K562 (cell line): ENCODE results near the gene ZNF557. TPM values are rescaled to one million over a fixed set of nuclear protein-coding genes. Genes with fewer than 3 reads are reported as not detected.

Experiments
- ATAC-seq: fragments of 200-7000 bp; cut with Tn5 transposase; 3 replicates; pipeline ENCODE4 v1.9.1; 2020; ENCODE audit warnings: moderate library complexity
- BruUV-seq: library from RNA; stranded (reverse); fragments of 400-500 nt; replicated peaks from 2 replicates; lab custom pipeline; 2021; lab: Mats Ljungman, UMichigan
- CTCF ChIA-PET: fragments of 300-600 bp; formaldehyde crosslinking; extraction: SDS; loops from one replicate; lab custom pipeline; 2021; ENCODE audit warnings: low intra/inter-chr PET ratio; lab: Yijun Ruan, JAX
- POLR2A ChIA-PET: fragments of 300-600, 350-650 bp; sonication (Branson Sonifier 250); formaldehyde crosslinking; extraction: SDS; loops from one replicate; lab custom pipeline; 2021; ENCODE audit warnings: antibody characterized with exemption, inconsistent platforms; lab: Yijun Ruan, JAX
- DNase-seq, 4 experiments: peaks; one replicate each; pipeline versions ENCODE4 v3.0.0 to v3.0.0-alpha.2; 2011 to 2018; ENCODE audit warnings: low spot score in 3 of 4, mixed read lengths in 3 of 4; ENCODE audit errors: extremely low read depth in 1 of 4
- FAIRE-seq: peaks from 2 replicates; lab custom pipeline; 2011; peaks lifted over from hg19 to GRCh38; lab: Jason Lieb, UNC
- H2AFZ ChIP-seq: 2 replicates; pipeline ENCODE4 v1.6.0; 2011; ENCODE audit warnings: low read depth, low read length, control low read depth, inconsistent platforms
- H3K27ac ChIP-seq: fragments of 200-600 bp; 3 replicates; pipeline ENCODE4 v1.8.0; 2011; ENCODE audit warnings: low read depth, mild to moderate bottlenecking, control low read depth, inconsistent platforms, low read length, moderate library complexity, mixed read lengths; ENCODE audit errors: extremely low read depth
- H3K27me3 ChIP-seq, 2 experiments: fragments of 300-600 bp in 1 of 2; 2 replicates in 1 of 2; 3 replicates in 1 of 2; pipeline versions ENCODE4 v1.6.0 to v1.8.0; 2011; ENCODE audit warnings: inconsistent platforms in 2 of 2, low read length in 2 of 2, mild to moderate bottlenecking in 1 of 2, mixed read lengths in 1 of 2, moderate library complexity in 1 of 2; ENCODE audit not compliant: control insufficient read depth in 2 of 2, insufficient read depth in 2 of 2
- H3K36me3 ChIP-seq: fragments of 300-600 bp; 3 replicates; pipeline ENCODE4 v1.8.0; 2011; ENCODE audit warnings: mild to moderate bottlenecking, low read length, inconsistent platforms; ENCODE audit not compliant: control insufficient read depth, insufficient read depth
- H3K4me1 ChIP-seq, 2 experiments: fragments of 200-600 bp in 1 of 2; replicated peaks in 1 of 2; 2 replicates in 1 of 2; 3 replicates in 1 of 2; pipeline versions ENCODE4 v1.5.1 to v1.8.0; 2011; ENCODE audit warnings: inconsistent platforms in 2 of 2, low read length in 2 of 2, mild to moderate bottlenecking in 1 of 2, mixed read lengths in 1 of 2, moderate library complexity in 1 of 2; ENCODE audit not compliant: control insufficient read depth in 2 of 2, insufficient read depth in 2 of 2
- H3K4me2 ChIP-seq: 2 replicates; pipeline ENCODE4 v1.6.1; 2011; ENCODE audit warnings: low read length, control low read depth, inconsistent platforms, mixed read lengths; ENCODE audit not compliant: insufficient read depth
- H3K4me3 ChIP-seq: fragments of 200-600 bp; sonication (generic), shearing (Covaris generic); 2 replicates; pipeline ENCODE4 v1.5.1; 2016; ENCODE audit warnings: control low read depth, inconsistent platforms
- H3K79me2 ChIP-seq: fragments of 200-600 bp; 3 replicates; pipeline ENCODE4 v1.8.0; 2011; ENCODE audit warnings: low read length, inconsistent platforms; ENCODE audit not compliant: control insufficient read depth, insufficient read depth
- H3K9ac ChIP-seq, 2 experiments: 2 replicates each; pipeline versions ENCODE4 v1.6.0 to v1.6.1; 2011; ENCODE audit warnings: low read depth in 2 of 2, low read length in 2 of 2, control low read depth in 1 of 2, inconsistent platforms in 1 of 2, mild to moderate bottlenecking in 1 of 2, mixed read lengths in 1 of 2; ENCODE audit not compliant: insufficient read depth in 1 of 2
- H3K9me1 ChIP-seq: one replicate; pipeline ENCODE4 v1.6.0; 2011; ENCODE audit warnings: inconsistent platforms, mild to moderate bottlenecking, low read length, moderate library complexity; ENCODE audit not compliant: control insufficient read depth, insufficient read depth
- H3K9me3 ChIP-seq: replicated peaks from 2 replicates; pipeline ENCODE4 v1.5.1; 2011; ENCODE audit warnings: low read depth, low read length, inconsistent platforms; ENCODE audit not compliant: control insufficient read depth, insufficient read depth
- H4K20me1 ChIP-seq: replicated peaks from 2 replicates; pipeline ENCODE4 v1.6.1; 2011; ENCODE audit warnings: low read length, inconsistent platforms, mixed read lengths; ENCODE audit not compliant: control insufficient read depth, insufficient read depth
- CSDE1 ChIP-seq, 2 experiments: fragments of 450-650 bp; IDR thresholded peaks; 2 replicates each; pipeline ENCODE4 v1.6.1; 2016; ENCODE audit warnings: mild to moderate bottlenecking in 1 of 2
- GTF2F1 ChIP-seq: IDR thresholded peaks from 2 replicates; pipeline ENCODE4 v1.6.1; 2011; ENCODE audit warnings: low read depth, low read length, improper control_type of control experiment
- MTA3 ChIP-seq: fragments of 450-650 bp; formaldehyde crosslinking; IDR thresholded peaks from 2 replicates; pipeline ENCODE4 v1.6.1; 2017; ENCODE audit warnings: mild to moderate bottlenecking, borderline replicate concordance
- SRSF3 ChIP-seq: fragments of 200-400 bp; formaldehyde crosslinking; IDR thresholded peaks from 2 replicates; pipeline ENCODE4 v1.6.1; 2016; ENCODE audit warnings: mild to moderate bottlenecking, low read length, moderate library complexity; ENCODE audit not compliant: insufficient read depth
- ZNF224 ChIP-seq: sonication (generic); formaldehyde crosslinking; IDR thresholded peaks from 2 replicates; pipeline ENCODE4 v1.8.0; 2022; ENCODE audit warnings: mild to moderate bottlenecking, missing genetic modification reagents
- ZNF280A ChIP-seq: fragments of 450-650 bp; IDR thresholded peaks from 2 replicates; pipeline ENCODE4 v1.6.1; 2018; ENCODE audit warnings: mild to moderate bottlenecking, low read depth; ENCODE audit not compliant: partially characterized antibody
- WGBS: fragments of 100-300 bp; shearing (Covaris generic); methylation state at CpG from one replicate; pipeline ENCODE4 v1.1.6; 2016; ENCODE audit warnings: low coverage, mixed read lengths; ENCODE audit not compliant: insufficient coverage; ENCODE audit errors: missing lambda C conversion rate; 5-methylcytosine and 5-hydroxymethylcytosine counted together
- in situ Hi-C: fragments of 300-500 bp; cut with MboI; formaldehyde crosslinking; loops from 4 replicates; pipeline ENCODE4 v1.15.0; 2018; ENCODE audit warnings: inconsistent platforms, mixed read lengths
- intact Hi-C: fragments of 100-400 bp; cut with micrococcal nuclease; formaldehyde crosslinking; loops from 2 replicates; pipeline ENCODE4 v1.14.2; 2022
- polyA plus RNA-seq, 8 experiments: library from polyadenylated mRNA; depleted of rRNA in 4 of 8; stranded (reverse) in 5 of 8; unstranded in 3 of 8; fragments of >200 nt; fragmentation: Nextera tagmentation in 2 of 8; fragmentation: Illumina TruSeq in 1 of 8; extraction: Ambion mirVana in 2 of 8; extraction: Trizol in 1 of 8; gene quantifications; 2 replicates each; pipeline versions ENCODE4 v1.2.1 to v1.2.3, GENCODE V29; 2011 to 2014; ENCODE audit warnings: inconsistent platforms in 1 of 8, missing spikeins in 1 of 8
- total RNA-seq, 7 experiments: library from RNA; depleted of rRNA in 6 of 7; stranded (reverse); fragments of >200 nt in 6 of 7; fragmentation: Illumina TruSeq in 2 of 7; extraction: Trizol in 2 of 7; gene quantifications; 2 replicates each; pipeline versions ENCODE4 v1.2.1 to v1.2.3, GENCODE V29; 2011 to 2021; ENCODE audit warnings: low replicate concordance in 1 of 7
- TF ChIP-seq, protein P1 (sequence below): sonication (generic); formaldehyde crosslinking; IDR thresholded peaks from 2 replicates; pipeline ENCODE4 v1.8.1; 2023; ENCODE audit warnings: missing genetic modification reagents, mild to moderate bottlenecking, borderline replicate concordance
- TF ChIP-seq, protein P2 (sequence below): fragments of 250-450 bp; sonication (Bioruptor Pico); IDR thresholded peaks from 2 replicates; pipeline ENCODE4 v1.5.0; 2022; ENCODE audit warnings: mild to moderate bottlenecking
- TF ChIP-seq, protein P3 (sequence below): fragments of 250-450 bp; sonication (Bioruptor Pico); IDR thresholded peaks from 2 replicates; pipeline ENCODE4 v1.5.0; 2021; ENCODE audit warnings: mild to moderate bottlenecking, borderline replicate concordance

The ZNF557 gene
- total and polyA plus RNA-seq, 9 of the 15 experiments (the other 6 are each of a cell fraction or from before 2014, with no cell fraction given): 2.2 to 6.6 (median 4.4) TPM

DNA sequence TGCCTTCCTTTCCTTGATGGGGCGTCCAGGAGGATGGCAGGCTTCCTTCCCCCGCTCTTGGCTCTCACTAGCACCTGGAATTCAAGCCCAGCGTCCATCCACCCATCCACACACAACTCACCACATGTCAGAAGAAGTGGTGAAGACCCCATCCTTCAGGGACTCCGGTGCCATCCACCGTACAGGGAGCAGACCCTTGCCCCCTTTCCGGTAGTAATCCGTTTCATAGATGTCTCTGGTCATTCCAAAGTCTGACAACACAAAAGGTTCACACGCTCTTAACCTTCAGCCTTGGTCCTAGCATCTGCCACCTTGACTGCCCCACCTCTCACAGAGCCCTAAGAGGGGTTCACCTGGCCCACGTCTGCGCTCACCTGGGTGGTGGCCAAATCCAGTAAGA is 51.0 kb downstream of the ZNF557 start (continued):
- TF ChIP-seq, protein P1, sequence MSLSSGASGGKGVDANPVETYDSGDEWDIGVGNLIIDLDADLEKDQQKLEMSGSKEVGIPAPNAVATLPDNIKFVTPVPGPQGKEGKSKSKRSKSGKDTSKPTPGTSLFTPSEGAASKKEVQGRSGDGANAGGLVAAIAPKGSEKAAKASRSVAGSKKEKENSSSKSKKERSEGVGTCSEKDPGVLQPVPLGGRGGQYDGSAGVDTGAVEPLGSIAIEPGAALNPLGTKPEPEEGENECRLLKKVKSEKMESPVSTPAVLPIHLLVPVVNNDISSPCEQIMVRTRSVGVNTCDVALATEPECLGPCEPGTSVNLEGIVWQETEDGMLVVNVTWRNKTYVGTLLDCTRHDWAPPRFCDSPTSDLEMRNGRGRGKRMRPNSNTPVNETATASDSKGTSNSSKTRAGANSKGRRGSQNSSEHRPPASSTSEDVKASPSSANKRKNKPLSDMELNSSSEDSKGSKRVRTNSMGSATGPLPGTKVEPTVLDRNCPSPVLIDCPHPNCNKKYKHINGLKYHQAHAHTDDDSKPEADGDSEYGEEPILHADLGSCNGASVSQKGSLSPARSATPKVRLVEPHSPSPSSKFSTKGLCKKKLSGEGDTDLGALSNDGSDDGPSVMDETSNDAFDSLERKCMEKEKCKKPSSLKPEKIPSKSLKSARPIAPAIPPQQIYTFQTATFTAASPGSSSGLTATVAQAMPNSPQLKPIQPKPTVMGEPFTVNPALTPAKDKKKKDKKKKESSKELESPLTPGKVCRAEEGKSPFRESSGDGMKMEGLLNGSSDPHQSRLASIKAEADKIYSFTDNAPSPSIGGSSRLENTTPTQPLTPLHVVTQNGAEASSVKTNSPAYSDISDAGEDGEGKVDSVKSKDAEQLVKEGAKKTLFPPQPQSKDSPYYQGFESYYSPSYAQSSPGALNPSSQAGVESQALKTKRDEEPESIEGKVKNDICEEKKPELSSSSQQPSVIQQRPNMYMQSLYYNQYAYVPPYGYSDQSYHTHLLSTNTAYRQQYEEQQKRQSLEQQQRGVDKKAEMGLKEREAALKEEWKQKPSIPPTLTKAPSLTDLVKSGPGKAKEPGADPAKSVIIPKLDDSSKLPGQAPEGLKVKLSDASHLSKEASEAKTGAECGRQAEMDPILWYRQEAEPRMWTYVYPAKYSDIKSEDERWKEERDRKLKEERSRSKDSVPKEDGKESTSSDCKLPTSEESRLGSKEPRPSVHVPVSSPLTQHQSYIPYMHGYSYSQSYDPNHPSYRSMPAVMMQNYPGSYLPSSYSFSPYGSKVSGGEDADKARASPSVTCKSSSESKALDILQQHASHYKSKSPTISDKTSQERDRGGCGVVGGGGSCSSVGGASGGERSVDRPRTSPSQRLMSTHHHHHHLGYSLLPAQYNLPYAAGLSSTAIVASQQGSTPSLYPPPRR (CRISPR knock-in tag): no peak
- no peak for TF ChIP-seq MTA3

DNA sequence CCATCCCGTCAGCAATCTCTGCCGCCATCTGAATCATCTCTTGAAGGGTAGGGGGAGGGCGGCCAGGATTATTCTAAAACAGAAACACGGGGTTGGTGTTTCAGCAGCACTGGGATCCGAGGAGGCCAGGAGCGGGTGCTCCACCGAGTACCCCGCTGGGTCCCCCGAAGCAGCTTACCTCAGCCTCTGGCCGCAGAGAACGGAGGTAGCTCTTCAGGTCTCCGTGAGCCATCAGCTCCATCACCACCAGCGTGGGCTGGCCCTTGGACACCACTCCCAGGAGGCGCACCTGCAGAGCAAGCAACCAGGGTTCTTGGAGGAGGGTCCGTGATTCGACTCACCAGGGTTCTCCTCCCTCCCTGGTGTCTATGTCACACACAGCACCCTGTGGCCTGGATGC is 53.2 kb downstream of the ZNF557 start:
- no TSS peak for BruUV-seq
- H3K9me3 ChIP-seq: no peaks in the 10 kb centered on the region
- intact Hi-C loops (no loop called here), in situ Hi-C loops (no loop called here)
- H3K4me2 ChIP-seq: no peak overlapping the region
- H3K9ac ChIP-seq: no peak overlapping the region
- no peak overlapping the region for H3K27ac ChIP-seq
- WGBS: 1% methylated on average over 15 of the region's 16 CpGs
- H3K79me2 ChIP-seq: no peaks in the 10 kb centered on the region
- no peaks in the 10 kb centered on the region for H3K36me3 ChIP-seq
- no peaks in the 10 kb centered on the region for H3K9me1 ChIP-seq
- H3K4me3 ChIP-seq: no peak overlapping the region
- H2AFZ ChIP-seq: no peak overlapping the region
- DNase-seq (no peak), ATAC-seq (no peak), FAIRE-seq (no peak)
- ChIA-PET POLR2A (no interaction called here), CTCF (no interaction called here)
- H4K20me1 ChIP-seq: no peaks in the 10 kb centered on the region
- TF ChIP-seq, protein P2, sequence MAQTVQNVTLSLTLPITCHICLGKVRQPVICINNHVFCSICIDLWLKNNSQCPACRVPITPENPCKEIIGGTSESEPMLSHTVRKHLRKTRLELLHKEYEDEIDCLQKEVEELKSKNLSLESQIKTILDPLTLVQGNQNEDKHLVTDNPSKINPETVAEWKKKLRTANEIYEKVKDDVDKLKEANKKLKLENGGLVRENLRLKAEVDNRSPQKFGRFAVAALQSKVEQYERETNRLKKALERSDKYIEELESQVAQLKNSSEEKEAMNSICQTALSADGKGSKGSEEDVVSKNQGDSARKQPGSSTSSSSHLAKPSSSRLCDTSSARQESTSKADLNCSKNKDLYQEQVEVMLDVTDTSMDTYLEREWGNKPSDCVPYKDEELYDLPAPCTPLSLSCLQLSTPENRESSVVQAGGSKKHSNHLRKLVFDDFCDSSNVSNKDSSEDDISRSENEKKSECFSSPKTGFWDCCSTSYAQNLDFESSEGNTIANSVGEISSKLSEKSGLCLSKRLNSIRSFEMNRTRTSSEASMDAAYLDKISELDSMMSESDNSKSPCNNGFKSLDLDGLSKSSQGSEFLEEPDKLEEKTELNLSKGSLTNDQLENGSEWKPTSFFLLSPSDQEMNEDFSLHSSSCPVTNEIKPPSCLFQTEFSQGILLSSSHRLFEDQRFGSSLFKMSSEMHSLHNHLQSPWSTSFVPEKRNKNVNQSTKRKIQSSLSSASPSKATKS (CRISPR knock-in tag): no peak
- TF ChIP-seq GTF2F1 (no peak), CSDE1 (IDR thresholded peaks at IDR 0.05) (no peak), ZNF280A (no peak), SRSF3 (no peak), ZNF224 (CRISPR knock-in tag) (no peak)
- TF ChIP-seq, protein P3, sequence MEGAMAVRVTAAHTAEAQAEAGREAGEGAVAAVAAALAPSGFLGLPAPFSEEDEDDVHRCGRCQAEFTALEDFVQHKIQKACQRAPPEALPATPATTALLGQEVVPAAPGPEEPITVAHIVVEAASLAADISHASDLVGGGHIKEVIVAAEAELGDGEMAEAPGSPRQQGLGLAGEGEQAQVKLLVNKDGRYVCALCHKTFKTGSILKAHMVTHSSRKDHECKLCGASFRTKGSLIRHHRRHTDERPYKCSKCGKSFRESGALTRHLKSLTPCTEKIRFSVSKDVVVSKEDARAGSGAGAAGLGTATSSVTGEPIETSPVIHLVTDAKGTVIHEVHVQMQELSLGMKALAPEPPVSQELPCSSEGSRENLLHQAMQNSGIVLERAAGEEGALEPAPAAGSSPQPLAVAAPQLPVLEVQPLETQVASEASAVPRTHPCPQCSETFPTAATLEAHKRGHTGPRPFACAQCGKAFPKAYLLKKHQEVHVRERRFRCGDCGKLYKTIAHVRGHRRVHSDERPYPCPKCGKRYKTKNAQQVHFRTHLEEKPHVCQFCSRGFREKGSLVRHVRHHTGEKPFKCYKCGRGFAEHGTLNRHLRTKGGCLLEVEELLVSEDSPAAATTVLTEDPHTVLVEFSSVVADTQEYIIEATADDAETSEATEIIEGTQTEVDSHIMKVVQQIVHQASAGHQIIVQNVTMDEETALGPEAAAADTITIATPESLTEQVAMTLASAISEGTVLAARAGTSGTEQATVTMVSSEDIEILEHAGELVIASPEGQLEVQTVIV (CRISPR knock-in tag): no peak
- H3K4me1 ChIP-seq: no peaks in the 10 kb centered on the region
- peaks cover 0 to 35% of the 10 kb centered on the region in 2 experiments; a peak in 2 of 5 replicates for H3K27me3 ChIP-seq
